SK-N-MC (cell line): ENCODE data around the gene GPR132.
"Not testable (repeated sequence)": the region's sequence is repeated elsewhere in the genome, so short reads cannot be mapped to it uniquely, and the experiment has no call there.

Experiments
- EZH2 ChIP-seq: fragments of 200-600 bp; sonication (generic); IDR thresholded peaks from one replicate; pipeline ENCODE4 v1.6.1; 2017; ENCODE audit warnings: antibody characterized with exemption
- POLR2AphosphoS5 ChIP-seq: IDR thresholded peaks from 2 replicates; pipeline ENCODE4 v1.6.1; 2012; ENCODE audit warnings: mild to moderate bottlenecking, low read depth, low read length, borderline replicate concordance

- not testable (repeated sequence) for TF ChIP-seq POLR2AphosphoS5, EZH2
Observed at GRCh38 chr14:105032451-105032901, 32.8 kb downstream of the GPR132 start.
